ENCODE measurements around the gene OR51G2.

GRCh38 chr11:4890279-4890678, 28.9 kb downstream of the OR51G2 start:
- no peak for TF ChIP-seq CTCF (IDR thresholded peaks at IDR 0.05)
- no peak for TF ChIP-seq POLR2A (IDR thresholded peaks at IDR 0.05)

Data from adrenal gland (tissue), 5 donors.